ENCODE results near the gene ESD. TPM values are rescaled to one million over a fixed set of nuclear protein-coding genes. Genes with fewer than 3 reads are reported as not detected.

The ESD gene
- total and polyA plus RNA-seq, 4 donors = 78.9 to 167 (median 99.1) TPM

DNA sequence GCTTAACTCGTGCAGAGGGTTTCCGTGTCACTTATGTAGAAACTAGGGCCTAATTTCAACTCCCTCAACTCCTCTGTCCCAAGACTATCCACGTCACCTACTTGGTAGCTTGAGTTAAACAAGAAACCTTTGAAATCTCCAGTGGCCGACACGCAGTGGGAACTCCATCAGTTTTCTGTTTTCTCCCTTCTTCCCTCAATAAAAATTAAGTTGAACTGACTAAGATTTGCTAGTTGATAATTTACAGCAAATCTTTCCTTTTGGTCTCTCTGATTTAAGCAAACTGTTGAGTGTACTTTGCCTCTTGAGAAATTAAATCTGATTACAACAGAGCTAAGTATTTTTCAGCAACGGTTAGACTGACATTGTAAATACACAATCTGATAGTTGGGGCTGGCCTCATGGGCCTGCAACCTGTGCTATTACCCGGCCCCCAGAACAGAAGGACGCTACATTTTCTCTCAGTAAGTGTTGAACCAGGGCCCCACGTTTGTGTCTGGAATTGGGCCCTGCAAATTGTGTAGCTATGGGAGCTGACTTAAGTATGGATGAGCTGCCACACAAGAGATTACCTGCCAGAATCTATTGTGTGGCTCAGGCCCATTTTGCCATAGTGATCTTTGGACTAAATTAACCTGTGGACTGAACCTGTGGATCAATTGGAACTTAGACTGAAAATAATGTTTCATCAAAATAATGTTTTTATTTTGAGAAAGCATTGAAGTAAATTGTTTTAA, 708 bp upstream of the ESD start:
- Histone ChIP-seq H3K4me3 (peak overlapping the region; percentile 47), H3K36me3 (ENCODE audit: control insufficient read depth in 4 of 4, insufficient read depth in 4 of 4, low read length in 4 of 4) (peaks cover 0 to 5% (median 1%) of the 10 kb centered on the region in 4 donors), H3K9me3 (ENCODE audit: control insufficient read depth in 4 of 4, insufficient read depth in 3 of 4, low read length in 3 of 4) (no peaks in the 10 kb centered on the region), H3K4me1 (ENCODE audit: control insufficient read depth in 5 of 5, insufficient read depth in 5 of 5, low read length in 5 of 5) (peaks cover 2 to 20% (median 7%) of the 10 kb centered on the region in 5 donors), H3K27me3 (ENCODE audit: control insufficient read depth in 3 of 3, insufficient read depth in 3 of 3, low read length in 2 of 3) (no peaks in the 10 kb centered on the region), H3K27ac (ENCODE audit: low read depth in 1 of 2, low read length in 1 of 2) (peak overlapping the region; percentile 90), H3K9ac (ENCODE audit: insufficient read depth in 1 of 2, low read length in 2 of 2) (peak overlapping the region; percentile 59 to 95)
- 44 to 55% methylated on average over 9 of the region's 9 CpGs for WGBS, 2 donors
- TF ChIP-seq, protein P1, sequence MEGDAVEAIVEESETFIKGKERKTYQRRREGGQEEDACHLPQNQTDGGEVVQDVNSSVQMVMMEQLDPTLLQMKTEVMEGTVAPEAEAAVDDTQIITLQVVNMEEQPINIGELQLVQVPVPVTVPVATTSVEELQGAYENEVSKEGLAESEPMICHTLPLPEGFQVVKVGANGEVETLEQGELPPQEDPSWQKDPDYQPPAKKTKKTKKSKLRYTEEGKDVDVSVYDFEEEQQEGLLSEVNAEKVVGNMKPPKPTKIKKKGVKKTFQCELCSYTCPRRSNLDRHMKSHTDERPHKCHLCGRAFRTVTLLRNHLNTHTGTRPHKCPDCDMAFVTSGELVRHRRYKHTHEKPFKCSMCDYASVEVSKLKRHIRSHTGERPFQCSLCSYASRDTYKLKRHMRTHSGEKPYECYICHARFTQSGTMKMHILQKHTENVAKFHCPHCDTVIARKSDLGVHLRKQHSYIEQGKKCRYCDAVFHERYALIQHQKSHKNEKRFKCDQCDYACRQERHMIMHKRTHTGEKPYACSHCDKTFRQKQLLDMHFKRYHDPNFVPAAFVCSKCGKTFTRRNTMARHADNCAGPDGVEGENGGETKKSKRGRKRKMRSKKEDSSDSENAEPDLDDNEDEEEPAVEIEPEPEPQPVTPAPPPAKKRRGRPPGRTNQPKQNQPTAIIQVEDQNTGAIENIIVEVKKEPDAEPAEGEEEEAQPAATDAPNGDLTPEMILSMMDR (IDR thresholded peaks at IDR 0.05; ENCODE audit: control extremely low read depth, extremely low read depth) = no peak
- ATAC-seq (ENCODE audit: insufficient read depth, low FRiP score) (no peak), DNase-seq (no peak)

DNA sequence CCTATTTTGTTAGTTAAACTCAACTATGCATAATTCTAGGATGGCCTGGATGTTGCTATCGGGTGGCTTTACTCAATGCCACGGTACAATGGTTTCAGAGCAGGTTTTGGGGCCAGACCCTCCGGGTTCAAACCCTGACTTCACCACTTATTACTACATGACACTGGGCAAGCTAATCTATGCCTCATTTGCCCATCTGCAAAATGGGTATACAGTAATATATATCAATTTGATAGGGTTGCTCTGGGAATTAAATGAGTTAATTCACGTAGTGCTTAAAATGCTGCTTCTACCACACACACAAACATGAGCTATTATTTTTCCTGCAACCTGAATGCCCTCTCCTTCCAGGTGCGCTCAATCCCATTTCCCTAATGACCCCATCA, 839 bp downstream of the ESD start:
- H3K4me3 ChIP-seq = peak overlapping the region; percentile 93
- TF ChIP-seq, protein P1 (IDR thresholded peaks at IDR 0.05; ENCODE audit: control extremely low read depth, extremely low read depth) = no peak
- H3K36me3 ChIP-seq (ENCODE audit: control insufficient read depth in 4 of 4, insufficient read depth in 4 of 4, low read length in 4 of 4) = peaks cover 0 to 7% (median 1%) of the 10 kb centered on the region in 4 donors
- H3K27ac ChIP-seq (ENCODE audit: low read depth in 1 of 2, low read length in 1 of 2) = peak overlapping the region; percentile 90 to 97
- H3K9ac ChIP-seq (ENCODE audit: insufficient read depth in 1 of 2, low read length in 2 of 2) = peak overlapping the region; percentile 59 to 95
- WGBS, 2 donors = 69 to 72% methylated on average over 5 of the region's 5 CpGs
- H3K9me3 ChIP-seq (ENCODE audit: control insufficient read depth in 4 of 4, insufficient read depth in 3 of 4, low read length in 3 of 4) = no peaks in the 10 kb centered on the region
- no peaks in the 10 kb centered on the region for H3K27me3 ChIP-seq (ENCODE audit: control insufficient read depth in 3 of 3, insufficient read depth in 3 of 3, low read length in 2 of 3)
- no peak for DNase-seq
- no peak for ATAC-seq (ENCODE audit: insufficient read depth, low FRiP score)
- peaks cover 2 to 20% (median 7%) of the 10 kb centered on the region in 5 donors for H3K4me1 ChIP-seq (ENCODE audit: control insufficient read depth in 5 of 5, insufficient read depth in 5 of 5, low read length in 5 of 5)

DNA sequence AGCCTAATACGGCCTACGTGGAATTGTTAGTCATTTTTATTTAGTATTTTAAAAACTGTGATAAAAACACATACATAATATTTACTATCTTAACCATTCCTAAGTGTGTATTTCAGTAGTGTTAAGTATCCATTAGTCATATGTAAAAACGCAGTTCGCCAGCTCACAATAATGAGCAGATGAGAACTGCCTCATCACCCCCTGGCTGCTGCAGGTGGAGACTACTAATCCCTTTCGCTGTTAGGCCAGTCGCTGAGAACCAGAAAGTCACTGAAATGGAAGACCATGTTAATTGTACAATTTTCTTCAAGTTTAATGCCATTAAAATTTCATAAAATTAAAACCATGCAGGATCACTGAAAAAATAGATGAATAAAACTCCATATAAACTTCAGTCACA, 1.6 kb downstream of the ESD start:
- no peaks in the 10 kb centered on the region for H3K9me3 ChIP-seq (ENCODE audit: control insufficient read depth in 4 of 4, insufficient read depth in 3 of 4, low read length in 3 of 4)
- no peak overlapping the region for H3K9ac ChIP-seq (ENCODE audit: insufficient read depth in 1 of 2, low read length in 2 of 2)
- 92 to 94% methylated on average over 6 of the region's 6 CpGs for WGBS, 2 donors
- peaks cover 2 to 20% (median 7%) of the 10 kb centered on the region in 5 donors for H3K4me1 ChIP-seq (ENCODE audit: control insufficient read depth in 5 of 5, insufficient read depth in 5 of 5, low read length in 5 of 5)
- no peak overlapping the region for H3K27ac ChIP-seq (ENCODE audit: low read depth in 1 of 2, low read length in 1 of 2)
- H3K27me3 ChIP-seq (ENCODE audit: control insufficient read depth in 3 of 3, insufficient read depth in 3 of 3, low read length in 2 of 3) = no peaks in the 10 kb centered on the region
- DNase-seq (no peak), ATAC-seq (ENCODE audit: insufficient read depth, low FRiP score) (no peak)
- H3K36me3 ChIP-seq (ENCODE audit: control insufficient read depth in 4 of 4, insufficient read depth in 4 of 4, low read length in 4 of 4) = peaks cover 0 to 9% (median 7%) of the 10 kb centered on the region in 4 donors
- H3K4me3 ChIP-seq = no peak overlapping the region
- TF ChIP-seq, protein P1 (IDR thresholded peaks at IDR 0.05; ENCODE audit: control extremely low read depth, extremely low read depth) = no peak

Measured in lung (tissue), 12 donors.